Neutrophil (primary cell): Measurements from ENCODE around the gene RCSD1.

Experiments
- H3K27ac ChIP-seq: fragments of 200-600 bp; sonication (generic); 2 replicates; pipeline ENCODE4 v1.5.1; 2016; ENCODE audit warnings: mild to moderate bottlenecking, moderate library complexity
- H3K27me3 ChIP-seq: fragments of 200-600 bp; sonication (generic); 2 replicates; pipeline ENCODE4 v1.6.0; 2016; ENCODE audit warnings: mild to moderate bottlenecking
- H3K36me3 ChIP-seq: fragments of 200-600 bp; sonication (generic); 2 replicates; pipeline ENCODE4 v1.5.1; 2017
- H3K4me1 ChIP-seq, 2 experiments: fragments of 200-600 bp in 1 of 2; sonication (generic) in 1 of 2; 1 replicate in 1 of 2; 2 replicates in 1 of 2; pipeline versions ENCODE4 v1.5.1 to v1.6.1; 2013 to 2016; ENCODE audit warnings: low read depth in 1 of 2, low read length in 1 of 2, mild to moderate bottlenecking in 1 of 2, moderate library complexity in 1 of 2; ENCODE audit not compliant: control insufficient read depth in 1 of 2, insufficient read depth in 1 of 2
- H3K4me3 ChIP-seq, 2 experiments: fragments of 200-600 bp in 1 of 2; sonication (generic) in 1 of 2; 1 replicate in 1 of 2; 2 replicates in 1 of 2; pipeline ENCODE4 v1.5.1; 2013 to 2016; ENCODE audit warnings: low read depth in 1 of 2, low read length in 1 of 2, mild to moderate bottlenecking in 1 of 2, moderate library complexity in 1 of 2
- H3K9me3 ChIP-seq: fragments of 200-600 bp; sonication (generic); 2 replicates; pipeline ENCODE4 v1.5.1; 2016
- TF ChIP-seq, protein P1 (sequence below): fragments of 200-600 bp; sonication (generic); IDR thresholded peaks from 2 replicates; pipeline ENCODE4 v1.5.1; 2016; ENCODE audit warnings: antibody characterized with exemption

RCSD1 gene

GRCh38 chr1:167687919-167688519, 58.0 kb downstream of the RCSD1 start:
- TF ChIP-seq, protein P1, sequence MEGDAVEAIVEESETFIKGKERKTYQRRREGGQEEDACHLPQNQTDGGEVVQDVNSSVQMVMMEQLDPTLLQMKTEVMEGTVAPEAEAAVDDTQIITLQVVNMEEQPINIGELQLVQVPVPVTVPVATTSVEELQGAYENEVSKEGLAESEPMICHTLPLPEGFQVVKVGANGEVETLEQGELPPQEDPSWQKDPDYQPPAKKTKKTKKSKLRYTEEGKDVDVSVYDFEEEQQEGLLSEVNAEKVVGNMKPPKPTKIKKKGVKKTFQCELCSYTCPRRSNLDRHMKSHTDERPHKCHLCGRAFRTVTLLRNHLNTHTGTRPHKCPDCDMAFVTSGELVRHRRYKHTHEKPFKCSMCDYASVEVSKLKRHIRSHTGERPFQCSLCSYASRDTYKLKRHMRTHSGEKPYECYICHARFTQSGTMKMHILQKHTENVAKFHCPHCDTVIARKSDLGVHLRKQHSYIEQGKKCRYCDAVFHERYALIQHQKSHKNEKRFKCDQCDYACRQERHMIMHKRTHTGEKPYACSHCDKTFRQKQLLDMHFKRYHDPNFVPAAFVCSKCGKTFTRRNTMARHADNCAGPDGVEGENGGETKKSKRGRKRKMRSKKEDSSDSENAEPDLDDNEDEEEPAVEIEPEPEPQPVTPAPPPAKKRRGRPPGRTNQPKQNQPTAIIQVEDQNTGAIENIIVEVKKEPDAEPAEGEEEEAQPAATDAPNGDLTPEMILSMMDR: peak; percentile 89
- Histone ChIP-seq H3K36me3 (peaks cover 95% of the 10 kb centered on the region), H3K4me1 (peaks cover 13 to 21% of the 10 kb centered on the region in 2 experiments), H3K27ac (peak overlapping the region; percentile 69), H3K4me3 (no peak overlapping the region), H3K9me3 (no peaks in the 10 kb centered on the region), H3K27me3 (no peaks in the 10 kb centered on the region)

GRCh38 chr1:167689567-167689920, 59.5 kb downstream of the RCSD1 start:
- TF ChIP-seq, protein P1: no peak
- Histone ChIP-seq H3K27me3 (no peaks in the 10 kb centered on the region), H3K4me3 (no peak overlapping the region), H3K36me3 (peaks cover 95% of the 10 kb centered on the region), H3K9me3 (no peaks in the 10 kb centered on the region), H3K4me1 (peaks cover 13 to 21% of the 10 kb centered on the region in 2 experiments), H3K27ac (peak overlapping the region; percentile 69)

DNA sequence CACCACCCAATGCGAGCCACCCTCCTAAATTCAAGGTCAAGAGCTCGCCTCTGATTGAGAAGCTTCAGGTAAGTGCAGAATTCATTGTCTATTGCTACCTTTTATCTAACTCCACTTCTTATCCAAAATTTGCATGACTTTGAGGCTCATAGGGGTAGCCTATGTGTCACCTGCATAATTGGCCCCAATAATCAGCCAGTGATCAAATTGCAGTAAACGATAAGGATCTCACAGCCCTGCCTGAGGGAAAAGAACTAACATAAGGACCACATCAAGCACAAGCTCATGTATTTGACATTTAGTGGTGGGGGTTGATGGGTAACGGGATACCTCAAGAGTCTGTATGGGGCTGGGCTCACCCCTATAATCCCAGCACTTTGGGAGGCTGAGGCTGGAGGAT, 60.0 kb downstream of the RCSD1 start:
- peaks cover 13 to 21% of the 10 kb centered on the region in 2 experiments for H3K4me1 ChIP-seq
- TF ChIP-seq, protein P1: no peak
- H3K27ac ChIP-seq: peak overlapping the region; percentile 69
- no peaks in the 10 kb centered on the region for H3K9me3 ChIP-seq
- no peaks in the 10 kb centered on the region for H3K27me3 ChIP-seq
- no peak overlapping the region for H3K4me3 ChIP-seq
- H3K36me3 ChIP-seq: peaks cover 95% of the 10 kb centered on the region

DNA sequence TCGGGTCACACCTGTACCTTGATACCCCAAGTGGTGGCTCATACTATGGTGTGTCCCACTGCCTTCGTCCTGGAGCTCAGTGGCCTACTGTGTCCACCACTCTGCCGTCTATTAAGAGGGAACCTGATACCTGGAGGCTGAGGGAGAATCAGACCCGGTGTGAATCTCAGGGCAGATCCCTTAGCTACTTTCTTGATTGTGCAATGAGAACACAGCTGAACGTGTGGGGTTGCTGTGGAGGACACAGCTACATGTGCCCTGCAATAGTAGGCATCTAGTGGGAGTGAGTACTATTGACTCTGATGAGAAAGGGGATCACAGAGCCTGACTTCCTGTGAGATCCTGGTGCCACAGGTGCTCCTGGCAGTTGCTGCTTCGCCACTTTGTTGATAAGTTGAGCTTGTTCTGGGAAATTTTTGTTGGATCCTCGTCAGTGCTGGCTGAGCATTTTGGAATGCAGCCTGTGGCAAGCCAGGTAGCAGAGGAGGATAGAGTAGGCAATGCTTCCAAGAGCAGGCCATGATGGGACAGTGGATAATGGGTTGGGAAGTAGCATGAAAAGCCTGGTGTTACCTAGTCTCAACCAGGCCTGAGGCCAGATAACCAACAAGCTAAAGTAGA, 63.5 kb downstream of the RCSD1 start:
- no peaks in the 10 kb centered on the region for H3K9me3 ChIP-seq
- H3K4me3 ChIP-seq: no peak overlapping the region
- H3K36me3 ChIP-seq: peaks cover 97% of the 10 kb centered on the region
- H3K27ac ChIP-seq: peak overlapping the region; percentile 57
- peaks cover 13 to 14% of the 10 kb centered on the region in 2 experiments for H3K4me1 ChIP-seq
- no peaks in the 10 kb centered on the region for H3K27me3 ChIP-seq
- TF ChIP-seq, protein P1: no peak

- Histone ChIP-seq H3K4me1 (peaks cover 2 to 4% of the 10 kb centered on the region in 2 experiments), H3K9me3 (no peaks in the 10 kb centered on the region), H3K27me3 (no peaks in the 10 kb centered on the region), H3K4me3 (no peak overlapping the region), H3K36me3 (peaks cover 100% of the 10 kb centered on the region), H3K27ac (peak overlapping the region; percentile 57)
- TF ChIP-seq, protein P1: no peak
Measured at GRCh38 chr1:167694691-167695090, 64.7 kb downstream of the RCSD1 start.
